ENCODE measurements around the gene PTPRM.

GRCh38 chr18:8142932-8143331 lies 575.8 kb downstream of the PTPRM start:
- no peak for TF ChIP-seq CTCF (IDR thresholded peaks at IDR 0.05; ENCODE audit: control extremely low read depth in 1 of 3, insufficient read depth in 1 of 3, low read depth in 1 of 3, low read length in 3 of 3)
- TF ChIP-seq EZH2 (IDR thresholded peaks at IDR 0.05; ENCODE audit: low read depth, low read length, severe bottlenecking): no peak
- no peak for TF ChIP-seq CEBPB (IDR thresholded peaks at IDR 0.05; ENCODE audit: low read depth, low read length)
- no peak for TF ChIP-seq KDM1A (IDR thresholded peaks at IDR 0.05; ENCODE audit: borderline replicate concordance, low read length)
- TF ChIP-seq CHD2 (IDR thresholded peaks at IDR 0.05; ENCODE audit: low read length): no peak
- TF ChIP-seq POLR2AphosphoS5 (IDR thresholded peaks at IDR 0.05; ENCODE audit: low read depth, low read length): no peak
- TF ChIP-seq ATF2 (IDR thresholded peaks at IDR 0.05; ENCODE audit: low read length): no peak
- TF ChIP-seq BRCA1 (IDR thresholded peaks at IDR 0.05; ENCODE audit: low read depth, low read length): no peak
- no peak for TF ChIP-seq POLR2A (IDR thresholded peaks at IDR 0.05; ENCODE audit: control extremely low read depth in 1 of 2, low read depth in 2 of 2, low read length in 2 of 2)
